Neural cell (in vitro differentiated cells): ENCODE data around the gene ALDH16A1. TPM values are rescaled to one million over a fixed set of nuclear protein-coding genes. Genes with fewer than 3 reads are reported as not detected.

ENCODE experiments used
- H2AFZ ChIP-seq: fragments of 200-600, 300-800 bp; sonication (generic), shearing (Covaris generic); 2 replicates; pipeline ENCODE4 v1.6.0; 2014; ENCODE audit warnings: low read depth, mild to moderate bottlenecking, antibody characterized with exemption, low read length, moderate library complexity
- H3F3A ChIP-seq: fragments of 200-600 bp; shearing (Covaris generic); 2 replicates; pipeline ENCODE4 v1.6.1; 2016; ENCODE audit warnings: mild to moderate bottlenecking, moderate library complexity, mixed read lengths, antibody characterized with exemption, low read length; ENCODE audit not compliant: insufficient read depth, poor library complexity, severe bottlenecking
- H3K27ac ChIP-seq: fragments of 200-600, 300-800 bp; sonication (generic), shearing (Covaris generic); 2 replicates; pipeline ENCODE4 v1.5.1; 2014; ENCODE audit warnings: mild to moderate bottlenecking, low read length, moderate library complexity
- H3K27me3 ChIP-seq: fragments of 300-800, 200-600 bp; sonication (generic), shearing (Covaris generic); 2 replicates; pipeline ENCODE4 v1.6.0; 2014; ENCODE audit warnings: mild to moderate bottlenecking, low read depth, low read length, moderate library complexity; ENCODE audit not compliant: insufficient read depth
- H3K36me3 ChIP-seq: fragments of 300-800, 200-600 bp; sonication (generic), shearing (Covaris generic); 2 replicates; pipeline ENCODE4 v1.5.1; 2014; ENCODE audit warnings: mild to moderate bottlenecking, antibody characterized with exemption, low read length, moderate library complexity; ENCODE audit not compliant: insufficient read depth
- H3K4me2 ChIP-seq: fragments of 300-800, 200-600 bp; sonication (generic), shearing (Covaris generic); 2 replicates; pipeline ENCODE4 v1.6.0; 2014; ENCODE audit warnings: mild to moderate bottlenecking, low read length
- H3K4me3 ChIP-seq: fragments of 300-800, 200-600 bp; sonication (generic), shearing (Covaris generic); 2 replicates; pipeline ENCODE4 v1.5.1; 2014; ENCODE audit warnings: mild to moderate bottlenecking, low read length, moderate library complexity
- H3K79me2 ChIP-seq: fragments of 200-600 bp; shearing (Covaris generic); replicated peaks from 2 replicates; pipeline ENCODE4 v1.6.0; 2014; ENCODE audit warnings: mild to moderate bottlenecking, low read length, moderate library complexity; ENCODE audit not compliant: insufficient read depth
- H3K9ac ChIP-seq: fragments of 300-800, 200-600 bp; sonication (generic), shearing (Covaris generic); 2 replicates; pipeline ENCODE4 v1.6.1; 2016; ENCODE audit warnings: mild to moderate bottlenecking, low read length, mixed read lengths
- H3K9me2 ChIP-seq: fragments of 200-600 bp; shearing (Covaris generic); 2 replicates; pipeline ENCODE4 v1.6.1; 2016; ENCODE audit warnings: mild to moderate bottlenecking, low read length, mixed read lengths; ENCODE audit not compliant: insufficient read depth
- H3K9me3 ChIP-seq: fragments of 200-600, 300-800 bp; sonication (generic), shearing (Covaris generic); 2 replicates; pipeline ENCODE4 v1.6.1; 2016; ENCODE audit warnings: mild to moderate bottlenecking, mixed run types, low read length, moderate library complexity, mixed read lengths
- H4K20me1 ChIP-seq: fragments of 200-600 bp; shearing (Covaris generic); 2 replicates; pipeline ENCODE4 v1.6.1; 2016; ENCODE audit warnings: mild to moderate bottlenecking, mixed run types; ENCODE audit not compliant: insufficient read depth
- CTCF ChIP-seq: fragments of 450-650 bp; IDR thresholded peaks from 2 replicates; pipeline ENCODE4 v1.5.1; 2014; ENCODE audit warnings: antibody characterized with exemption, mild to moderate bottlenecking, moderate library complexity; ENCODE audit not compliant: poor library complexity, severe bottlenecking
- EP300 ChIP-seq: fragments of 450-650 bp; conservative IDR thresholded peaks from 2 replicates; pipeline ENCODE4 v1.6.1; 2014; ENCODE audit warnings: antibody characterized with exemption, mild to moderate bottlenecking, moderate library complexity; ENCODE audit not compliant: poor library complexity, severe bottlenecking
- EZH2 ChIP-seq: fragments of 200-600, 300-800 bp; shearing (Covaris generic), sonication (generic); IDR thresholded peaks from 2 replicates; pipeline ENCODE4 v1.6.1; 2014; ENCODE audit warnings: antibody characterized with exemption, low read length, borderline replicate concordance, mild to moderate bottlenecking; ENCODE audit not compliant: insufficient read depth, poor library complexity, severe bottlenecking
- MXI1 ChIP-seq: fragments of 450-650 bp; conservative IDR thresholded peaks from 2 replicates; pipeline ENCODE4 v1.6.1; 2014; ENCODE audit warnings: antibody characterized with exemption, mild to moderate bottlenecking; ENCODE audit not compliant: poor library complexity, severe bottlenecking
- POLR2AphosphoS5 ChIP-seq: IDR thresholded peaks from 2 replicates; pipeline ENCODE4 v1.6.1; 2012
- RAD21 ChIP-seq: fragments of 450-650 bp; conservative IDR thresholded peaks from 2 replicates; pipeline ENCODE4 v1.6.1; 2014; ENCODE audit warnings: antibody characterized with exemption, mild to moderate bottlenecking, moderate library complexity
- REST ChIP-seq: IDR thresholded peaks from 2 replicates; pipeline ENCODE4 v1.6.1; 2012; ENCODE audit warnings: borderline replicate concordance
- SMC3 ChIP-seq: fragments of 450-650 bp; conservative IDR thresholded peaks from 2 replicates; pipeline ENCODE4 v1.6.1; 2014; ENCODE audit warnings: antibody characterized with exemption, mild to moderate bottlenecking, moderate library complexity; ENCODE audit not compliant: poor library complexity
- TAF1 ChIP-seq: IDR thresholded peaks from 2 replicates; pipeline ENCODE4 v1.6.1; 2012; ENCODE audit warnings: low read depth
- polyA plus RNA-seq: library from polyadenylated mRNA; depleted of rRNA; stranded (reverse); fragments of >200 nt; gene quantifications from 2 replicates; pipeline ENCODE4 v1.2.3, GENCODE V29; 2014

Gene ALDH16A1
- polyA plus RNA-seq, 1 donor from 2014 or later: 13.5 TPM

GRCh38 chr19:49425922-49426592, 27.0 kb upstream of the ALDH16A1 start:
- Histone ChIP-seq H4K20me1 (no peaks in the 10 kb centered on the region), H3K9me3 (no peaks in the 10 kb centered on the region), H3K27me3 (peaks cover 73% of the 10 kb centered on the region), H3K9me2 (no peaks in the 10 kb centered on the region), H3K4me2 (no peak overlapping the region), H3K9ac (no peak overlapping the region), H3K4me3 (no peak overlapping the region), H3K79me2 (no peaks in the 10 kb centered on the region), H3F3A (no peaks in the 10 kb centered on the region), H2AFZ (no peak overlapping the region), H3K27ac (no peak overlapping the region), H3K36me3 (no peaks in the 10 kb centered on the region)
- TF ChIP-seq POLR2AphosphoS5 (no peak), EZH2 (no peak), CTCF (no peak), SMC3 (no peak), TAF1 (no peak), EP300 (no peak), RAD21 (no peak), MXI1 (no peak), REST (no peak)

GRCh38 chr19:49427339-49427738, 25.7 kb upstream of the ALDH16A1 start:
- Histone ChIP-seq H3K9ac (no peak overlapping the region), H3K27ac (no peak overlapping the region), H4K20me1 (no peaks in the 10 kb centered on the region), H3K9me2 (no peaks in the 10 kb centered on the region), H3F3A (no peaks in the 10 kb centered on the region), H3K9me3 (peaks cover 5% of the 10 kb centered on the region), H3K4me2 (no peak overlapping the region), H3K27me3 (peaks cover 67% of the 10 kb centered on the region), H3K4me3 (no peak overlapping the region), H3K36me3 (no peaks in the 10 kb centered on the region), H2AFZ (no peak overlapping the region), H3K79me2 (no peaks in the 10 kb centered on the region)
- TF ChIP-seq CTCF (no peak), REST (no peak), POLR2AphosphoS5 (no peak), SMC3 (no peak), EP300 (no peak), EZH2 (no peak), RAD21 (no peak), TAF1 (no peak)
